NCI-H82 treated with DMSO at 0.1 percent for 48 hours (cell line): ENCODE data around the gene KRTAP10-5.
"Not testable (repeated sequence)": the region's sequence is repeated elsewhere in the genome, so short reads cannot be mapped to it uniquely, and the experiment has no call there.

Experiments
- DNase-seq: peaks from one replicate; lab custom pipeline; 2025; ENCODE audit not compliant: unreplicated experiment; lab: John Stamatoyannopoulos, UW

The KRTAP10-5 gene

GRCh38 chr21:44580231-44580821, at the start of gene KRTAP10-5:
Gene KRTAP10-5 (minus strand): TSS chr21:44580604. CDS start chr21:44580578, 26 bp downstream.
- DNase-seq = not testable (repeated sequence)

GRCh38 chr21:44628707-44629391, 48.4 kb upstream of the KRTAP10-5 start:
- no peak for DNase-seq

- DNase-seq = not testable (repeated sequence)
Observed at GRCh38 chr21:44627831-44628233, 47.4 kb upstream of the KRTAP10-5 start.

GRCh38 chr21:44627181-44627822, 46.9 kb upstream of the KRTAP10-5 start:
- not testable (repeated sequence) for DNase-seq

GRCh38 chr21:44626673-44627143, 46.3 kb upstream of the KRTAP10-5 start, which contains the start of gene KRTAP10-9:
Gene KRTAP10-9 (plus strand): TSS chr21:44627093. CDS start chr21:44627172, 79 bp downstream.
- DNase-seq = no peak

- no peak for DNase-seq
Observed at GRCh38 chr21:44626262-44626661, 45.9 kb upstream of the KRTAP10-5 start.

GRCh38 chr21:44625756-44626155, 45.4 kb upstream of the KRTAP10-5 start:
- no peak for DNase-seq

- no peak for DNase-seq
Observed at GRCh38 chr21:44623575-44623974, 43.2 kb upstream of the KRTAP10-5 start.

GRCh38 chr21:44619886-44620285, 39.5 kb upstream of the KRTAP10-5 start:
- DNase-seq = no peak

- no peak for DNase-seq
Observed at GRCh38 chr21:44618909-44619308, 38.5 kb upstream of the KRTAP10-5 start.

GRCh38 chr21:44618504-44618903, 38.1 kb upstream of the KRTAP10-5 start:
- DNase-seq = no peak

- no peak for DNase-seq
Observed at GRCh38 chr21:44617071-44617501, 36.7 kb upstream of the KRTAP10-5 start.

GRCh38 chr21:44616591-44616926, 36.2 kb upstream of the KRTAP10-5 start:
- DNase-seq = no peak

GRCh38 chr21:44615911-44616590, 35.6 kb upstream of the KRTAP10-5 start:
- no peak for DNase-seq

- no peak for DNase-seq
Observed at GRCh38 chr21:44615466-44615865, 35.1 kb upstream of the KRTAP10-5 start.

- no peak for DNase-seq
Observed at GRCh38 chr21:44614961-44615391, 34.6 kb upstream of the KRTAP10-5 start.

GRCh38 chr21:44614161-44614631, 33.8 kb upstream of the KRTAP10-5 start:
- no peak for DNase-seq

GRCh38 chr21:44613386-44614155, 33.2 kb upstream of the KRTAP10-5 start:
- no peak for DNase-seq

- DNase-seq = no peak
Observed at GRCh38 chr21:44612669-44613229, 32.3 kb upstream of the KRTAP10-5 start.

- no peak for DNase-seq
Observed at GRCh38 chr21:44612029-44612486, 31.7 kb upstream of the KRTAP10-5 start, which contains the start of gene KRTAP10-8. Gene KRTAP10-8 (plus strand): TSS chr21:44612079. CDS start chr21:44612101, 22 bp downstream.
